HL-60/S4 treated with retinoic acid at 250 ng/mL for 4 days and 3 days (cell line): ENCODE data around the gene TEKT5.

ENCODE experiments used
- in situ Hi-C: fragments of 300-500 bp; cut with MboI; formaldehyde crosslinking; loops from 2 replicates; pipeline ENCODE4 v1.7.0; 2022; ENCODE audit warnings: low sequenced_read_pairs

TEKT5 gene

GRCh38 chr16:10612649-10613179, 82.0 kb downstream of the TEKT5 start:
- in situ Hi-C loops = no loop called here

GRCh38 chr16:10611825-10612342, 82.8 kb downstream of the TEKT5 start:
- in situ Hi-C loops = no loop called here

- in situ Hi-C loops = no loop called here
Observed at GRCh38 chr16:10610499-10611184, 84.1 kb downstream of the TEKT5 start.

- in situ Hi-C loops = no loop called here
Observed at GRCh38 chr16:10609402-10609774, 85.3 kb downstream of the TEKT5 start.

GRCh38 chr16:10608687-10609401, 85.9 kb downstream of the TEKT5 start:
- in situ Hi-C loops = no loop called here

- in situ Hi-C loops = no loop called here
Observed at GRCh38 chr16:10607157-10607556, 87.6 kb downstream of the TEKT5 start.

GRCh38 chr16:10606607-10607006, 88.1 kb downstream of the TEKT5 start:
- in situ Hi-C loops = no loop called here

- in situ Hi-C loops = no loop called here
Observed at GRCh38 chr16:10605636-10606035, 89.1 kb downstream of the TEKT5 start.

GRCh38 chr16:10601444-10602408, 93.0 kb downstream of the TEKT5 start:
- in situ Hi-C loops = no loop called here

- in situ Hi-C loops = no loop called here
Observed at GRCh38 chr16:10600782-10601443, 93.8 kb downstream of the TEKT5 start.

- in situ Hi-C loops = no loop called here
Observed at GRCh38 chr16:10599626-10600025, 95.1 kb downstream of the TEKT5 start.

GRCh38 chr16:10598157-10598556, 96.6 kb downstream of the TEKT5 start:
- in situ Hi-C loops = no loop called here

GRCh38 chr16:10597187-10597601, 97.5 kb downstream of the TEKT5 start:
- in situ Hi-C loops = no loop called here

GRCh38 chr16:10594312-10594950, 100.3 kb downstream of the TEKT5 start:
- in situ Hi-C loops = no loop called here

GRCh38 chr16:10592611-10593010, 102.1 kb downstream of the TEKT5 start:
- in situ Hi-C loops = no loop called here

- in situ Hi-C loops = no loop called here
Observed at GRCh38 chr16:10590342-10590741, 104.4 kb downstream of the TEKT5 start.

- in situ Hi-C loops = no loop called here
Observed at GRCh38 chr16:10589109-10589508, 105.6 kb downstream of the TEKT5 start.

- in situ Hi-C loops = no loop called here
Observed at GRCh38 chr16:10587622-10588021, 107.1 kb downstream of the TEKT5 start.

- in situ Hi-C loops = no loop called here
Observed at GRCh38 chr16:10584981-10585438, 109.7 kb downstream of the TEKT5 start.

GRCh38 chr16:10583269-10583668, 111.5 kb downstream of the TEKT5 start:
- in situ Hi-C loops = no loop called here
